ENCODE measurements around the gene ERC2.
"Not testable (repeated sequence)": the region's sequence is repeated elsewhere in the genome, so short reads cannot be mapped to it uniquely, and the experiment has no call there.

Gene ERC2

GRCh38 chr3:56023546-56023945 lies 444.7 kb downstream of the ERC2 start:
- no peak for DNase-seq (ENCODE audit: low read depth)
- no peak overlapping the region for H3K4me3 ChIP-seq (ENCODE audit: control insufficient read depth, low read depth, low read length)
- no peak for TF ChIP-seq CTCF (conservative IDR thresholded peaks at IDR 0.05; ENCODE audit: control insufficient read depth, insufficient read depth, low read depth, low read length)

GRCh38 chr3:56022619-56023018 lies 445.6 kb downstream of the ERC2 start:
- DNase-seq (ENCODE audit: low read depth), result no peak
- no peak for TF ChIP-seq CTCF (conservative IDR thresholded peaks at IDR 0.05; ENCODE audit: control insufficient read depth, insufficient read depth, low read depth, low read length)
- no peak overlapping the region for H3K4me3 ChIP-seq (ENCODE audit: control insufficient read depth, low read depth, low read length)

GRCh38 chr3:56019490-56020146 lies 448.6 kb downstream of the ERC2 start:
- TF ChIP-seq CTCF (conservative IDR thresholded peaks at IDR 0.05; ENCODE audit: control insufficient read depth, insufficient read depth, low read depth, low read length), result no peak
- no peak for DNase-seq (ENCODE audit: low read depth)
- no peak overlapping the region for H3K4me3 ChIP-seq (ENCODE audit: control insufficient read depth, low read depth, low read length)

- not testable (repeated sequence) for H3K4me3 ChIP-seq (ENCODE audit: control insufficient read depth, low read depth, low read length); DNase-seq (ENCODE audit: low read depth)
Observed at GRCh38 chr3:56015374-56015773, 452.9 kb downstream of the ERC2 start.

- TF ChIP-seq CTCF (conservative IDR thresholded peaks at IDR 0.05; ENCODE audit: control insufficient read depth, insufficient read depth, low read depth, low read length), result no peak
- no peak for DNase-seq (ENCODE audit: low read depth)
- H3K4me3 ChIP-seq (ENCODE audit: control insufficient read depth, low read depth, low read length), result no peak overlapping the region
Observed at GRCh38 chr3:56012721-56013120, 455.5 kb downstream of the ERC2 start.

GRCh38 chr3:56005196-56005805 lies 463.0 kb downstream of the ERC2 start:
- TF ChIP-seq CTCF (conservative IDR thresholded peaks at IDR 0.05; ENCODE audit: control insufficient read depth, insufficient read depth, low read depth, low read length), result no peak
- DNase-seq (ENCODE audit: low read depth), result no peak
- no peak overlapping the region for H3K4me3 ChIP-seq (ENCODE audit: control insufficient read depth, low read depth, low read length)

- no peak for DNase-seq (ENCODE audit: low read depth)
- TF ChIP-seq CTCF (conservative IDR thresholded peaks at IDR 0.05; ENCODE audit: control insufficient read depth, insufficient read depth, low read depth, low read length), result no peak
- no peak overlapping the region for H3K4me3 ChIP-seq (ENCODE audit: control insufficient read depth, low read depth, low read length)
Observed at GRCh38 chr3:56003129-56003528, 465.1 kb downstream of the ERC2 start.

Data from fibroblast of mammary gland (primary cell).